ENCODE data around the gene ABCA5. TPM values are rescaled to one million over a fixed set of nuclear protein-coding genes. Genes with fewer than 3 reads are reported as not detected.

Gene ABCA5, protein sequence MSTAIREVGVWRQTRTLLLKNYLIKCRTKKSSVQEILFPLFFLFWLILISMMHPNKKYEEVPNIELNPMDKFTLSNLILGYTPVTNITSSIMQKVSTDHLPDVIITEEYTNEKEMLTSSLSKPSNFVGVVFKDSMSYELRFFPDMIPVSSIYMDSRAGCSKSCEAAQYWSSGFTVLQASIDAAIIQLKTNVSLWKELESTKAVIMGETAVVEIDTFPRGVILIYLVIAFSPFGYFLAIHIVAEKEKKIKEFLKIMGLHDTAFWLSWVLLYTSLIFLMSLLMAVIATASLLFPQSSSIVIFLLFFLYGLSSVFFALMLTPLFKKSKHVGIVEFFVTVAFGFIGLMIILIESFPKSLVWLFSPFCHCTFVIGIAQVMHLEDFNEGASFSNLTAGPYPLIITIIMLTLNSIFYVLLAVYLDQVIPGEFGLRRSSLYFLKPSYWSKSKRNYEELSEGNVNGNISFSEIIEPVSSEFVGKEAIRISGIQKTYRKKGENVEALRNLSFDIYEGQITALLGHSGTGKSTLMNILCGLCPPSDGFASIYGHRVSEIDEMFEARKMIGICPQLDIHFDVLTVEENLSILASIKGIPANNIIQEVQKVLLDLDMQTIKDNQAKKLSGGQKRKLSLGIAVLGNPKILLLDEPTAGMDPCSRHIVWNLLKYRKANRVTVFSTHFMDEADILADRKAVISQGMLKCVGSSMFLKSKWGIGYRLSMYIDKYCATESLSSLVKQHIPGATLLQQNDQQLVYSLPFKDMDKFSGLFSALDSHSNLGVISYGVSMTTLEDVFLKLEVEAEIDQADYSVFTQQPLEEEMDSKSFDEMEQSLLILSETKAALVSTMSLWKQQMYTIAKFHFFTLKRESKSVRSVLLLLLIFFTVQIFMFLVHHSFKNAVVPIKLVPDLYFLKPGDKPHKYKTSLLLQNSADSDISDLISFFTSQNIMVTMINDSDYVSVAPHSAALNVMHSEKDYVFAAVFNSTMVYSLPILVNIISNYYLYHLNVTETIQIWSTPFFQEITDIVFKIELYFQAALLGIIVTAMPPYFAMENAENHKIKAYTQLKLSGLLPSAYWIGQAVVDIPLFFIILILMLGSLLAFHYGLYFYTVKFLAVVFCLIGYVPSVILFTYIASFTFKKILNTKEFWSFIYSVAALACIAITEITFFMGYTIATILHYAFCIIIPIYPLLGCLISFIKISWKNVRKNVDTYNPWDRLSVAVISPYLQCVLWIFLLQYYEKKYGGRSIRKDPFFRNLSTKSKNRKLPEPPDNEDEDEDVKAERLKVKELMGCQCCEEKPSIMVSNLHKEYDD (N-terminal part only)
- total RNA-seq (40.5 TPM), polyA plus RNA-seq (1 to 10 TPM; 7.0 to 9.3 (median 7.8) TPM)

DNA sequence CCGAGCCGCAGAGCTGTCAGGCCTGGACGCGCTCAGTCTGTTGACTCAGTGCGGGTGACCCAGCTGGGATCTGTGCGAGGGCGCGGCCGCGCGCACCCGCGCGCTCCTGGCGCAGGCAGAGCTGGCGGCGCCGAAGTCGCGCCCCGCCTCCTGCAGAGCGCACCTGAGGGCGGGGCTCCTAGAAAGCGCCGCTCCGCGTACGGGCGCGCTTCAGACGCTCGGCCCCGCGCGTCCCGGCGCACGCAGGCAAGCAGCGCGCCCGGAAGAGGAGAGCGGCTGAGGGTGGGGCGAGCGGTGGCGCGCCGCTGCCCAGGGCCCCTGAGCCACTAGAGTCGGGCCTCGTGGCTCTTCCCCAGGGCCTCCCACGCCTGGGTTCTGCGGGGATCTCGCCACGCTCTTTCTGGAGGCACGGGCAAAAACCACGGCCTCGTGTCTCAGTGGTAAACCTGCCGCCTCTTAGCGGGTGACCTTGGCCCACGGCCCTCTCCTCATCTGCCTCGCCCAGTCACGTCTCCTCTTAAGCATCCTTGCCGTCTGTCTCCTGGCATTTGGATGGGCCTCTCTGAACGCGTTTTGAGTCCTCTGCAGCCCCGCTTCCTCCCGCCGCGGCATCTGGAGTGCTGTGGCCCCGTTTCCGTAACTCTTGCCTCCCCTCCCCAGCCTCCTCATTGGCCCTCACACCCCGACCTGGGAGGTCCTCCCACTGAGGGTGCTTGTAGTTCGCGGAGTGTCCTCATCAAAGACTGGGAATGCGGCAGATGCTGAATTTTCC, at the start of gene ABCA5:
TSS of gene ABCA5 (minus strand) at position 74 of the 772 bp plus-strand sequence. CDS start 12,718 bp downstream, outside the sequence.
- ATAC-seq (ENCODE audit: low read depth in 2 of 2) (peak; percentile 96 to 98), DNase-seq (peak; percentile 78 to 97 (median 88))
- Mint-ChIP-seq H3K9me3 (no peaks in the 10 kb centered on the region), H3K27me3 (peaks cover 19% of the 10 kb centered on the region), H3K27ac (peak within 1 kb of the TSS; percentile 97 to 99 (median 97)), H3K4me3 (peak within 1 kb of the TSS; percentile 92 to 99 (median 97)), H3K36me3 (peaks cover 4% of the 10 kb centered on the region), H3K4me1 (peaks cover 17 to 34% (median 25%) of the 10 kb centered on the region in 4 donors)
- Histone ChIP-seq H3K9me3 (ENCODE audit: control insufficient read depth in 2 of 2, low read length in 2 of 2) (no peaks in the 10 kb centered on the region), H3K27me3 (ENCODE audit: control insufficient read depth, insufficient read depth, low read length) (peaks cover 9% of the 10 kb centered on the region), H3K27ac (ENCODE audit: insufficient read depth, low read length, poor library complexity, severe bottlenecking) (peak within 1 kb of the TSS; percentile 78), H3K4me1 (ENCODE audit: control insufficient read depth, insufficient read depth, low read length, poor library complexity, severe bottlenecking) (peaks cover 17% of the 10 kb centered on the region), H3K4me3 (ENCODE audit: low read depth, low read length) (peak within 1 kb of the TSS; percentile 93), H3K36me3 (ENCODE audit: control insufficient read depth, insufficient read depth, low read length) (no peaks in the 10 kb centered on the region)

DNA sequence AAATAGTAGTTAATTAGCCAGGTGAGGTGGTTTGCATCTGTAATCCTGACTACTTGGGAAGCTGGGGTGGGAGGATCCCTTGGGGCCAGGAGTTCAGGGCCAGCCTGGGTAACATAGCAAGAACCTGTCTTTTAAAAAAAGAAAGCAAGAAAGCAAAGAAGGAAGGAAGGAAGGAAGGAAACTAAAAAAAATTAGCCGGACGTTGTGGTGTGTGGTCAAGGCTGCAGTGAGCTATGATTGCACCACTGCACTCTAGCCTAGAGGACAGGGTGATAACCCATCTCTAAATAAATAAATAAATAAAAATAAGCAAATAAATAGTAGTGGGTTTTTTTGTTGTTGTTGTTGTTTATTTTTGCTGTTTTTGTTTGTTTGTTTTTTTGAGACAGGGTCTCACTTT, 48.3 kb upstream of the ABCA5 start:
- peaks cover 0 to 1% (median 0%) of the 10 kb centered on the region in 7 donors for H3K9me3 Mint-ChIP-seq
- Histone ChIP-seq H3K36me3 (ENCODE audit: control insufficient read depth, insufficient read depth, low read length) (no peaks in the 10 kb centered on the region), H3K4me3 (ENCODE audit: low read depth, low read length) (no peak overlapping the region), H3K9me3 (ENCODE audit: control insufficient read depth in 2 of 2, low read length in 2 of 2) (no peaks in the 10 kb centered on the region), H3K27me3 (ENCODE audit: control insufficient read depth, insufficient read depth, low read length) (no peaks in the 10 kb centered on the region), H3K4me1 (ENCODE audit: control insufficient read depth, insufficient read depth, low read length, poor library complexity, severe bottlenecking) (no peaks in the 10 kb centered on the region), H3K27ac (ENCODE audit: insufficient read depth, low read length, poor library complexity, severe bottlenecking) (no peak overlapping the region)
- no peak overlapping the region for H3K4me3 Mint-ChIP-seq
- peaks cover 4% of the 10 kb centered on the region for H3K27me3 Mint-ChIP-seq
- H3K27ac Mint-ChIP-seq, result no peak overlapping the region
- ATAC-seq (ENCODE audit: low read depth in 2 of 2) (no peak), DNase-seq (no peak)
- no peaks in the 10 kb centered on the region for H3K36me3 Mint-ChIP-seq
- peaks cover 0 to 2% (median under 1%) of the 10 kb centered on the region in 4 donors for H3K4me1 Mint-ChIP-seq

DNA sequence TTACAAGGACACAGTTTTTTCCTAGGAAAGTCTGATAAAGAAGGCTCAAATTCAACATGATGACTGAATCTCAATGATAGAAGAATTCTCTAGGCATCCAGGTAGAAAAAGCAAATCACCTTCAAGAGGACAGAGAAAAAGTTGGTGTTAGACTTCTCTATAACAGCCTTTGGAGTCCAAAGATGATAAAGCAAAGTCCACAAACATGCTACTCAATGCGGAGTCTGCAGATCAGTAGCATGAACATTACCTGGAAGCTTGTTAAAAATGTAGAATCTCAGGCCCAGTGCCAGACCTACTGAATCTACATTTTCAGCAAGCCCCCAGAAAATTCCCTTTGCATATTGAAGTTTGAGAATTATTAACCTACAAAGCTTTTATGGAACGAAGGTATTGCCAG, 46.1 kb upstream of the ABCA5 start:
- ATAC-seq (ENCODE audit: low read depth in 2 of 2) (no peak), DNase-seq (no peak)
- H3K4me1 ChIP-seq (ENCODE audit: control insufficient read depth, insufficient read depth, low read length, poor library complexity, severe bottlenecking), result no peaks in the 10 kb centered on the region
- no peaks in the 10 kb centered on the region for H3K27me3 ChIP-seq (ENCODE audit: control insufficient read depth, insufficient read depth, low read length)
- H3K9me3 ChIP-seq (ENCODE audit: control insufficient read depth in 2 of 2, low read length in 2 of 2), result no peaks in the 10 kb centered on the region
- Mint-ChIP-seq H3K36me3 (peaks cover 4% of the 10 kb centered on the region), H3K4me1 (peaks cover 0 to 4% (median 1%) of the 10 kb centered on the region in 4 donors), H3K27me3 (peaks cover 15% of the 10 kb centered on the region), H3K4me3 (no peak overlapping the region), H3K27ac (no peak overlapping the region), H3K9me3 (peaks cover 0 to 3% (median 0%) of the 10 kb centered on the region in 7 donors)
- H3K27ac ChIP-seq (ENCODE audit: insufficient read depth, low read length, poor library complexity, severe bottlenecking), result no peak overlapping the region
- H3K4me3 ChIP-seq (ENCODE audit: low read depth, low read length), result no peak overlapping the region
- H3K36me3 ChIP-seq (ENCODE audit: control insufficient read depth, insufficient read depth, low read length), result no peaks in the 10 kb centered on the region

DNA sequence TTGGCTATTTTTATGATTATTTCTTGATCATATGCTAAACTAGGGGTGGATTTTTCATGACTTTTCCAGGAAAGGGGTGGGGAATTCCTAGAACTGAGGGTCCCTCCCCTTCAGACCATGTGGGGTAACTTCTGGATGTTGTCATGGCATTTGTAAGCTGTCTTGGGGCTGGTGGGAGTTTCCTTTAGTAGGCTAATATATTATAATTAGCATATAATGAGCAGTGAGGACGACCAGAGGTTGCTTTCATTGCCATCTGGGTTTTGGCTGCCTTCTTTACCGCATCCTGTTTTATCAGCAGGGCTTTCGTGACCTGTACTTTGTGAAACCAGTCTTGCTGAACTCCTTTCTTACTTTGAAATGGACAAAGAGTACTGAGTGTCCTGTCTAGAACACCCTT, 40.4 kb upstream of the ABCA5 start:
- ATAC-seq (ENCODE audit: low read depth in 2 of 2) (no peak), DNase-seq (peak in 1 of 3 donors; percentile 26)
- no peaks in the 10 kb centered on the region for H3K36me3 ChIP-seq (ENCODE audit: control insufficient read depth, insufficient read depth, low read length)
- peaks cover 0 to 5% (median 2%) of the 10 kb centered on the region in 4 donors for H3K4me1 Mint-ChIP-seq
- H3K27ac Mint-ChIP-seq, result no peak overlapping the region
- no peak overlapping the region for H3K4me3 ChIP-seq (ENCODE audit: low read depth, low read length)
- peaks cover 15% of the 10 kb centered on the region for H3K27me3 Mint-ChIP-seq
- H3K36me3 Mint-ChIP-seq, result peaks cover 4% of the 10 kb centered on the region
- no peak overlapping the region for H3K27ac ChIP-seq (ENCODE audit: insufficient read depth, low read length, poor library complexity, severe bottlenecking)
- H3K9me3 Mint-ChIP-seq, result peaks cover 0 to 5% (median 0%) of the 10 kb centered on the region in 7 donors
- H3K4me1 ChIP-seq (ENCODE audit: control insufficient read depth, insufficient read depth, low read length, poor library complexity, severe bottlenecking), result no peaks in the 10 kb centered on the region
- H3K27me3 ChIP-seq (ENCODE audit: control insufficient read depth, insufficient read depth, low read length), result peaks cover 3% of the 10 kb centered on the region
- no peak overlapping the region for H3K4me3 Mint-ChIP-seq
- no peaks in the 10 kb centered on the region for H3K9me3 ChIP-seq (ENCODE audit: control insufficient read depth in 2 of 2, low read length in 2 of 2)

DNA sequence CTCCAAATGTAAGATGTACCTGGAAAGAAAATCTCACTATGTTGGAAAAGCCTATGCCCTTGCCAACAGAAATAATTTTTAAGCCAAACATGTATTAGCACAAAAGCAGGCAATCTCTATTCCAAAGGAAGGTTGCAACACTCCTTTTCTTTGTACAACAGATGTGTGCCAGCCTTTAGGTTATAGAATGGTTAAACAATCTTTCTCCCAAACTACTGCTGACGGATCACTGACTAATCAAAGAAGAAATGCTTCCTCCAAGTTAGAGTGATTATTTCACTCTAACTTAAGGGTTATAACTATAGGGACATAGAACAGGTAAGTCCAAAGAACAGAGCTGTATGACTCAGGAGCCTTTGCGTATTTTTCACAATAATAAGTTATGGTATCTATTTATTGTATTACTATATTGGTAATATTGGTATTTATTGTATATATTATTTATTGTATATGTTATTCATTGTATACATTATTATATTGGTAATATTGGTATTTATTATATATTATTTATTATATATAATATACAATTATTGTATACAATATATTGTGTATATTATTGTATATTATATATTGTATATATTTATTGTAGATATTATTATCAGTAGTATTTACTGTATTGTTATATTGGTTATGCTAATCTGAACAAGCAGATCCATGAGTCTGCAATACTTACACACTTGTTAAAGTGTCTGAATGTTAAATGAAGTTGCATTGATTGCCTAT, 36.7 kb upstream of the ABCA5 start:
- Histone ChIP-seq H3K27ac (ENCODE audit: insufficient read depth, low read length, poor library complexity, severe bottlenecking) (no peak overlapping the region), H3K27me3 (ENCODE audit: control insufficient read depth, insufficient read depth, low read length) (peaks cover 3% of the 10 kb centered on the region), H3K9me3 (ENCODE audit: control insufficient read depth in 2 of 2, low read length in 2 of 2) (no peaks in the 10 kb centered on the region), H3K36me3 (ENCODE audit: control insufficient read depth, insufficient read depth, low read length) (no peaks in the 10 kb centered on the region), H3K4me1 (ENCODE audit: control insufficient read depth, insufficient read depth, low read length, poor library complexity, severe bottlenecking) (no peaks in the 10 kb centered on the region), H3K4me3 (ENCODE audit: low read depth, low read length) (no peak overlapping the region)
- ATAC-seq (ENCODE audit: low read depth in 2 of 2) (no peak), DNase-seq (no peak)
- Mint-ChIP-seq H3K4me3 (no peak overlapping the region), H3K4me1 (peaks cover 0 to 5% (median 2%) of the 10 kb centered on the region in 4 donors), H3K27me3 (peaks cover 3% of the 10 kb centered on the region), H3K27ac (no peak overlapping the region), H3K36me3 (no peaks in the 10 kb centered on the region), H3K9me3 (peaks cover 0 to 4% (median 0%) of the 10 kb centered on the region in 7 donors)

DNA sequence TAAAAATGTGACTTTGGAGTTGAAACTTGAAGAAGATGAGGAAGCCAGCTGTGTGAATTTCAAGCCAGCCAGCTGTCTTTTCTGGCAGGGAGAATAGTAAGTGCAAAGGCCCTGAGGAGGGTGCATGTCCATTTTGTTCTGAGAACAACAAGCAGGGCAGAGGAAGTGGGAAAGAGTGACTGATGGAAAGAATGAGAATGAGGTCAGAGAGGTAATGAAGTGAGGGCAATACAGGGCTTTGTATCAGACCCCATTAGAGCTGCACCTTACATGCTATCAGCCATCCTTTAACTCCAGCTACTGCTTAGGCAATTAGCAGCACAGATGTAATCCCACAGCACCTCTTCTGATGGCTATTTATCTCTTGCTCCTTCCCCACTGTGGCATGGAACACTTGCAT, 34.2 kb upstream of the ABCA5 start:
- DNase-seq (no peak), ATAC-seq (ENCODE audit: low read depth in 2 of 2) (no peak)
- Mint-ChIP-seq H3K27me3 (no peaks in the 10 kb centered on the region), H3K36me3 (no peaks in the 10 kb centered on the region), H3K4me1 (no peaks in the 10 kb centered on the region), H3K9me3 (peaks cover 0 to 2% (median 0%) of the 10 kb centered on the region in 7 donors), H3K27ac (no peak overlapping the region), H3K4me3 (no peak overlapping the region)
- H3K27ac ChIP-seq (ENCODE audit: insufficient read depth, low read length, poor library complexity, severe bottlenecking), result no peak overlapping the region
- no peaks in the 10 kb centered on the region for H3K4me1 ChIP-seq (ENCODE audit: control insufficient read depth, insufficient read depth, low read length, poor library complexity, severe bottlenecking)
- H3K4me3 ChIP-seq (ENCODE audit: low read depth, low read length), result no peak overlapping the region
- peaks cover 2% of the 10 kb centered on the region for H3K27me3 ChIP-seq (ENCODE audit: control insufficient read depth, insufficient read depth, low read length)
- H3K36me3 ChIP-seq (ENCODE audit: control insufficient read depth, insufficient read depth, low read length), result no peaks in the 10 kb centered on the region
- no peaks in the 10 kb centered on the region for H3K9me3 ChIP-seq (ENCODE audit: control insufficient read depth in 2 of 2, low read length in 2 of 2)

Data from CD4-positive, CD25-positive, alpha-beta regulatory T cell (primary cell).